ENCODE data around the gene PRCC. TPM values are rescaled to one million over a fixed set of nuclear protein-coding genes. Genes with fewer than 3 reads are reported as not detected.
"Not testable (repeated sequence)": the region's sequence is repeated elsewhere in the genome, so short reads cannot be mapped to it uniquely, and the experiment has no call there.

Gene PRCC
- total RNA-seq, 1 donor from 2014 or later = 56.0 TPM

- DNase-seq (ENCODE audit: low read depth) = no peak
- Histone ChIP-seq H3K27me3 (ENCODE audit: control insufficient read depth, insufficient read depth, low read length) (no peaks in the 10 kb centered on the region), H3K4me3 (ENCODE audit: low read depth, low read length) (no peak overlapping the region), H3K36me3 (ENCODE audit: control insufficient read depth, insufficient read depth, low read length) (no peaks in the 10 kb centered on the region)
- TF ChIP-seq CTCF (IDR thresholded peaks at IDR 0.05; ENCODE audit: insufficient read depth, low read length, poor library complexity, severe bottlenecking) = no peak
These were observed 13.1 kb upstream of the PRCC start for GRCh38 chr1:156754219-156754618.

DNA sequence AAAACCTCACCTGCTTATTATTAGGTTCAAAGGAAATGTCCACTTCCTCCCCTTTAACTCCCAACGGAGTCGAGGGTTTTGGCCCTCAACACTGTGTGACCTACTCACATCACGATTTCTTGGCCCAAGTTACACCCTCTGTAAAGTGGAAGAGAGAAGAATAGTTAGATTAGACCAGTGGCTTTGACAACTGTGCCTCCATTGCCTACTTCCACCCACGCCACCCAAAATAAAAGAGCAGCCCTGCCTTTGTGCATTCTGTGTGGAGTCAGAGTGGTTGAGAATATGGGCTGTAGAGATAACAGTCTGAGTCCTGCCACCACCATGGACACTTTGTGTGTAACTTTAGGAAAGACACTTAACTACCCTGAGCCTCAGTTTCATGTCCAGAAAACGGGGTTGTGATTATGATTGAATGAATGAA, 11.8 kb upstream of the PRCC start:
- no peak for DNase-seq (ENCODE audit: low read depth)
- Histone ChIP-seq H3K4me3 (ENCODE audit: low read depth, low read length) (no peak overlapping the region), H3K27me3 (ENCODE audit: control insufficient read depth, insufficient read depth, low read length) (no peaks in the 10 kb centered on the region), H3K36me3 (ENCODE audit: control insufficient read depth, insufficient read depth, low read length) (no peaks in the 10 kb centered on the region)
- TF ChIP-seq CTCF (IDR thresholded peaks at IDR 0.05; ENCODE audit: insufficient read depth, low read length, poor library complexity, severe bottlenecking) = no peak

- Histone ChIP-seq H3K27me3 (ENCODE audit: control insufficient read depth, insufficient read depth, low read length) (no peaks in the 10 kb centered on the region), H3K36me3 (ENCODE audit: control insufficient read depth, insufficient read depth, low read length) (no peaks in the 10 kb centered on the region), H3K4me3 (ENCODE audit: low read depth, low read length) (no peak overlapping the region)
- no peak for DNase-seq (ENCODE audit: low read depth)
- no peak for TF ChIP-seq CTCF (IDR thresholded peaks at IDR 0.05; ENCODE audit: insufficient read depth, low read length, poor library complexity, severe bottlenecking)
These were observed 11.0 kb upstream of the PRCC start for GRCh38 chr1:156756355-156756754.

DNA sequence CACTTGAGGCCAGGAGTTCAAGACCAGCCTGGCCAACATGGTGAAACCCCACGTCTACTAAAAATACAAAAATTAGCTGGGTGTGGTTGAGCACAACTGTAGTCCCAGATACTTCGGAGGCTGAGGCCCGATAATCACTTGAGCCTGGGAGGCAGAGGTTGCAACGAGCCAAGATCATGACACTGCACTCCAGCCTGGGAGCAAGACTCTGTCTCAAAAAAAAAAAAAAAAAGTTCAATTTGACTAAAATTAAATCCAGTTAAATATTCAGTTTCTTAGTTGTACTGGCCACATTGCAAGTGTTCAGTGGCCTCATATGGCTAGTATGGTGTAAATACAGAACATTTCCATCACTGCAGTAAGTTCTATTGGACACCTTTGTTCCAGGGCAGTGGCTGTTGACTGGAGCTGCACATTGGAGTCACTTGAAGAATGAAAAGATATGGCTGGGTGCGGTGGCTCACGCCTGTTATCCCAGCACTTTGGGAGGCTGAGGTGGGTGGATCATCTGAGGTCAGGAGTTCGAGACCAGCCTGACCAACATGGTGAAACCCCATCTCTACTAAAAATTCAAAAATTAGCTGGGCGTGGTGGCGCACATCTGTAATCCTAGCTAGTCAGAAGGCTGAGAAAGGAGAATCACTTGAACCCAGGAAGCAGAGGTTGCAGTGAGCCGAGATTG, 9.6 kb upstream of the PRCC start:
- DNase-seq (ENCODE audit: low read depth); H3K36me3 ChIP-seq (ENCODE audit: control insufficient read depth, insufficient read depth, low read length); H3K4me3 ChIP-seq (ENCODE audit: low read depth, low read length); H3K27me3 ChIP-seq (ENCODE audit: control insufficient read depth, insufficient read depth, low read length): not testable (repeated sequence)

- Histone ChIP-seq H3K4me3 (ENCODE audit: low read depth, low read length) (no peak overlapping the region), H3K36me3 (ENCODE audit: control insufficient read depth, insufficient read depth, low read length) (no peaks in the 10 kb centered on the region), H3K27me3 (ENCODE audit: control insufficient read depth, insufficient read depth, low read length) (no peaks in the 10 kb centered on the region)
- no peak for DNase-seq (ENCODE audit: low read depth)
- TF ChIP-seq CTCF (IDR thresholded peaks at IDR 0.05; ENCODE audit: insufficient read depth, low read length, poor library complexity, severe bottlenecking) = no peak
These were observed 7.1 kb upstream of the PRCC start for GRCh38 chr1:156760092-156760795.

DNA sequence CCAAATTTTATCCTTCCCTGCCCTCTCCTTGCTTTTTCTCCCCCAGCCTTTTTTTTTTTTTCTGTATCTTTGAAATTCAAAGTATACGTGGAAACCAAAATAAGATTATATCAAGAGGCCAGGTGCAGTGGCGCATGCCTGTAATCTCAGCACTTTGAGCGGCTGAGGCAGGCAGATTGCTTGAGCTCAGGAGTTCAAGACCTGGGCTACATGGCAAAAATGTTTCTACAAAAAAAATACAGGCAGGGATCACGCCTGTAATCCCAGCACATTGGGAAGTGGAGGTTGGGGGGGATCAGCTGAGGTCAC, 6.6 kb upstream of the PRCC start:
- no peaks in the 10 kb centered on the region for H3K27me3 ChIP-seq (ENCODE audit: control insufficient read depth, insufficient read depth, low read length)
- no peak for DNase-seq (ENCODE audit: low read depth)
- H3K36me3 ChIP-seq (ENCODE audit: control insufficient read depth, insufficient read depth, low read length) = no peaks in the 10 kb centered on the region
- no peak for TF ChIP-seq CTCF (IDR thresholded peaks at IDR 0.05; ENCODE audit: insufficient read depth, low read length, poor library complexity, severe bottlenecking)
- H3K4me3 ChIP-seq (ENCODE audit: low read depth, low read length) = no peak overlapping the region

- not testable (repeated sequence) for DNase-seq (ENCODE audit: low read depth); H3K36me3 ChIP-seq (ENCODE audit: control insufficient read depth, insufficient read depth, low read length); H3K4me3 ChIP-seq (ENCODE audit: low read depth, low read length); H3K27me3 ChIP-seq (ENCODE audit: control insufficient read depth, insufficient read depth, low read length)
These were observed 2.2 kb upstream of the PRCC start for GRCh38 chr1:156765136-156765535.
